Endothelial cell of umbilical vein (primary cell): ENCODE results near the gene UST. TPM values are rescaled to one million over a fixed set of nuclear protein-coding genes. Genes with fewer than 3 reads are reported as not detected.

ENCODE experiments used
- BruUV-seq: library from RNA; stranded (reverse); fragments of 400-500 nt; replicated peaks from 2 replicates; lab custom pipeline; 2021; lab: Mats Ljungman, UMichigan
- CTCF ChIA-PET: fragments of 300-600, 350-600 bp; sonication (Branson Sonifier 250); formaldehyde crosslinking; loops from one replicate; lab custom pipeline; 2021; ENCODE audit warnings: antibody characterized with exemption, inconsistent platforms; lab: Charles Lee
- POLR2A ChIA-PET: fragments of 300-600, 350-600 bp; sonication (Branson Sonifier 250); formaldehyde crosslinking; loops from one replicate; lab custom pipeline; 2021; ENCODE audit warnings: antibody characterized with exemption, inconsistent platforms; lab: Charles Lee
- DNase-seq: peaks from one replicate; pipeline ENCODE4 v3.0.0-alpha.2; 2011; ENCODE audit warnings: low read depth, low spot score
- FAIRE-seq: peaks from 2 replicates; lab custom pipeline; 2011; peaks lifted over from hg19 to GRCh38; lab: Jason Lieb, UNC
- H2AFZ ChIP-seq: 2 replicates; pipeline ENCODE4 v1.6.0; 2012; ENCODE audit warnings: low read depth, low read length, control low read depth, inconsistent platforms
- H3K27ac ChIP-seq: 2 replicates; pipeline ENCODE4 v1.5.1; 2011; ENCODE audit warnings: low read depth, mild to moderate bottlenecking, control low read depth, low read length, moderate library complexity; ENCODE audit not compliant: insufficient read depth
- H3K27me3 ChIP-seq, 2 experiments: 2 replicates each; pipeline versions ENCODE4 v1.6.0 to v1.6.1; 2011; ENCODE audit warnings: low read length in 2 of 2, mixed read lengths in 1 of 2; ENCODE audit not compliant: control insufficient read depth in 2 of 2, insufficient read depth in 2 of 2
- H3K36me3 ChIP-seq, 2 experiments: 2 replicates in 1 of 2; 3 replicates in 1 of 2; pipeline ENCODE4 v1.5.1; 2011; ENCODE audit warnings: low read length in 2 of 2, mild to moderate bottlenecking in 1 of 2, moderate library complexity in 1 of 2; ENCODE audit not compliant: control insufficient read depth in 2 of 2, insufficient read depth in 2 of 2; ENCODE audit errors: extremely low read depth in 1 of 2
- H3K4me1 ChIP-seq: 3 replicates; pipeline ENCODE4 v1.5.1; 2011; ENCODE audit warnings: mild to moderate bottlenecking, low read length; ENCODE audit not compliant: control insufficient read depth, insufficient read depth; ENCODE audit errors: extremely low read depth
- H3K4me2 ChIP-seq: 2 replicates; pipeline ENCODE4 v1.6.1; 2011; ENCODE audit warnings: low read length, control low read depth, mixed read lengths; ENCODE audit not compliant: insufficient read depth
- H3K4me3 ChIP-seq, 3 experiments: fragments of 200-600 bp in 1 of 3; sonication (generic), shearing (Covaris generic) in 1 of 3; replicated peaks in 1 of 3; 2 replicates each; pipeline ENCODE4 v1.5.1; 2011 to 2016; ENCODE audit warnings: control low read depth in 3 of 3, low read length in 3 of 3, mild to moderate bottlenecking in 2 of 3, inconsistent platforms in 1 of 3, low read depth in 1 of 3, moderate library complexity in 1 of 3; ENCODE audit not compliant: insufficient read depth in 1 of 3
- H3K79me2 ChIP-seq: 2 replicates; pipeline ENCODE4 v1.6.0; 2012; ENCODE audit warnings: low read length, inconsistent platforms; ENCODE audit not compliant: control insufficient read depth, insufficient read depth
- H3K9ac ChIP-seq: replicated peaks from 2 replicates; pipeline ENCODE3; 2011; ENCODE audit warnings: low read length, control low read depth; ENCODE audit not compliant: insufficient read depth; ENCODE audit errors: extremely low read depth
- H3K9me1 ChIP-seq: replicated peaks from 3 replicates; pipeline ENCODE4 v1.6.0; 2011; ENCODE audit warnings: mild to moderate bottlenecking, low read length; ENCODE audit not compliant: control insufficient read depth, insufficient read depth; ENCODE audit errors: extremely low read depth
- H3K9me3 ChIP-seq: replicated peaks from 2 replicates; pipeline ENCODE4 v1.5.1; 2012; ENCODE audit warnings: low read length, inconsistent platforms; ENCODE audit not compliant: control insufficient read depth, insufficient read depth
- H4K20me1 ChIP-seq: replicated peaks from 2 replicates; pipeline ENCODE3; 2011; ENCODE audit warnings: mild to moderate bottlenecking, low read length; ENCODE audit not compliant: control insufficient read depth, insufficient read depth; ENCODE audit errors: extremely low read depth
- CTCF ChIP-seq, 2 donors: IDR thresholded peaks; 1 replicate in 1 of 2; 2 replicates in 1 of 2; pipeline ENCODE4 v1.5.1; 2011; ENCODE audit warnings: low read length in 2 of 2, mild to moderate bottlenecking in 2 of 2, moderate library complexity in 2 of 2, control low read depth in 1 of 2, inconsistent platforms in 1 of 2, low read depth in 1 of 2; ENCODE audit not compliant: insufficient read depth in 1 of 2; ENCODE audit errors: extremely low read depth in 1 of 2
- EZH2 ChIP-seq: IDR thresholded peaks from 2 replicates; pipeline ENCODE4 v1.6.1; 2012; ENCODE audit warnings: borderline replicate concordance, low read depth, mild to moderate bottlenecking, moderate library complexity, low read length, inconsistent platforms; ENCODE audit not compliant: severe bottlenecking
- FOS ChIP-seq: IDR thresholded peaks from 2 replicates; pipeline ENCODE4 v1.6.1; 2011; ENCODE audit warnings: mild to moderate bottlenecking, low read length, moderate library complexity, borderline replicate concordance; ENCODE audit not compliant: insufficient read depth
- GATA2 ChIP-seq: IDR thresholded peaks from 2 replicates; pipeline ENCODE4 v1.7.0; 2011; ENCODE audit warnings: low read depth, mild to moderate bottlenecking, moderate library complexity, mixed read lengths, low read length; ENCODE audit not compliant: insufficient read length, insufficient read depth
- JUN ChIP-seq: IDR thresholded peaks from 2 replicates; pipeline ENCODE4 v1.6.1; 2011; ENCODE audit warnings: borderline replicate concordance, low read depth; ENCODE audit not compliant: insufficient read length, insufficient read depth
- MAX ChIP-seq: IDR thresholded peaks from 2 replicates; pipeline ENCODE4 v1.6.1; 2011; ENCODE audit not compliant: insufficient read depth, insufficient read length
- MYC ChIP-seq: IDR thresholded peaks from one replicate; pipeline ENCODE4 v1.6.1; 2011; ENCODE audit warnings: mild to moderate bottlenecking, low read depth, low read length
- POLR2A ChIP-seq: IDR thresholded peaks from 2 replicates; pipeline ENCODE4 v1.6.1; 2012; ENCODE audit warnings: low read depth, mild to moderate bottlenecking, control low read depth, low read length
- POLR2AphosphoS5 ChIP-seq: IDR thresholded peaks from 2 replicates; pipeline ENCODE4 v1.6.1; 2012; ENCODE audit warnings: low read depth, mild to moderate bottlenecking, control low read depth, low read length, moderate library complexity; ENCODE audit not compliant: insufficient read depth
- dilution Hi-C: fragments of 300-500 bp; cut with MboI; formaldehyde crosslinking; loops from one replicate; pipeline ENCODE4 v1.15.0; 2019; ENCODE audit warnings: low sequenced_read_pairs; ENCODE audit not compliant: extremely low pct_ligation_motif_present
- intact Hi-C: fragments of 100-400 bp; cut with micrococcal nuclease; formaldehyde crosslinking; loops from one replicate; pipeline ENCODE4 v1.10.0; 2022
- polyA plus RNA-seq, 4 experiments: library from polyadenylated mRNA; depleted of rRNA in 3 of 4; stranded (reverse) in 3 of 4; unstranded in 1 of 4; fragments of >200 nt; gene quantifications; 2 replicates each; pipeline versions ENCODE4 v1.2.1 to v1.2.3, GENCODE V29; 2011 to 2012; ENCODE audit warnings: missing spikeins in 1 of 4
- total RNA-seq: library from RNA; stranded (reverse); gene quantifications from 2 replicates; pipeline ENCODE4 v1.2.3, GENCODE V29; 2021

UST gene
- total and polyA plus RNA-seq, 2 donors (not counting 3 experiments of a cell fraction or from before 2014, with no cell fraction given): 0.26 to 0.84 TPM

GRCh38 chr6:148945301-148946021, 198.6 kb downstream of the UST start:
- dilution Hi-C loops (no loop called here), intact Hi-C loops (loop anchor here (5.0 kb wide), 1 partner anchor 113 kb away; no protein-coding TSS in a partner anchor)
- Histone ChIP-seq H3K9ac (no peak overlapping the region), H3K27ac (no peak overlapping the region), H3K9me3 (no peaks in the 10 kb centered on the region), H3K36me3 (no peaks in the 10 kb centered on the region), H3K9me1 (no peaks in the 10 kb centered on the region), H4K20me1 (no peaks in the 10 kb centered on the region), H3K4me1 (no peaks in the 10 kb centered on the region), H3K27me3 (peaks cover 2% of the 10 kb centered on the region in 2 experiments), H2AFZ (no peak overlapping the region), H3K4me2 (no peak overlapping the region), H3K79me2 (no peaks in the 10 kb centered on the region), H3K4me3 (no peak overlapping the region)
- TF ChIP-seq GATA2 (no peak), FOS (no peak), POLR2A (no peak), CTCF (IDR thresholded peaks at IDR 0.05; ENCODE audit: extremely low read depth in 1 of 2, insufficient read depth in 1 of 2, low read depth in 1 of 2, low read length in 2 of 2) (no peak), EZH2 (no peak), MYC (no peak), MAX (no peak), JUN (no peak), POLR2AphosphoS5 (no peak)
- ChIA-PET POLR2A (no interaction called here), CTCF (interaction anchor here (0.7 to 9.3 kb wide), 3 partner anchors 368 to 386 kb away, joined by 3 to 73 read pairs (median 3); no protein-coding TSS in a partner anchor)
- FAIRE-seq (no peak), DNase-seq (no peak)
- no TSS peak for BruUV-seq
